ENCODE results near the gene ADGRG2.
"Not testable (repeated sequence)": the region's sequence is repeated elsewhere in the genome, so short reads cannot be mapped to it uniquely, and the experiment has no call there.

Gene ADGRG2

GRCh38 chrX:19072372-19072771 lies 49.9 kb downstream of the ADGRG2 start:
- no peak for DNase-seq

GRCh38 chrX:19070555-19070994 lies 51.7 kb downstream of the ADGRG2 start:
- no peak for DNase-seq

- DNase-seq = not testable (repeated sequence)
These were observed 55.3 kb downstream of the ADGRG2 start for GRCh38 chrX:19066987-19067386.

GRCh38 chrX:19065535-19065934 lies 56.7 kb downstream of the ADGRG2 start:
- no peak for DNase-seq

GRCh38 chrX:19064175-19064574 lies 58.1 kb downstream of the ADGRG2 start:
- no peak for DNase-seq

GRCh38 chrX:19063030-19063429 lies 59.2 kb downstream of the ADGRG2 start:
- DNase-seq = no peak

- DNase-seq = no peak
These were observed 63.2 kb downstream of the ADGRG2 start for GRCh38 chrX:19059067-19059466.

- DNase-seq = no peak
These were observed 64.4 kb downstream of the ADGRG2 start for GRCh38 chrX:19057856-19058255.

GRCh38 chrX:19049110-19049509 lies 73.2 kb downstream of the ADGRG2 start:
- no peak for DNase-seq

- DNase-seq = no peak
These were observed 75.7 kb downstream of the ADGRG2 start for GRCh38 chrX:19046343-19047215.

GRCh38 chrX:19040373-19040772 lies 81.9 kb downstream of the ADGRG2 start:
- no peak for DNase-seq

- no peak for DNase-seq
These were observed 88.2 kb downstream of the ADGRG2 start for GRCh38 chrX:19034025-19034424.

GRCh38 chrX:19030805-19031204 lies 91.5 kb downstream of the ADGRG2 start:
- no peak for DNase-seq

GRCh38 chrX:19028560-19028959 lies 93.7 kb downstream of the ADGRG2 start:
- DNase-seq = no peak

- no peak for DNase-seq
These were observed 97.9 kb downstream of the ADGRG2 start for GRCh38 chrX:19024366-19024765.

GRCh38 chrX:19019996-19020395 lies 102.3 kb downstream of the ADGRG2 start:
- no peak for DNase-seq

- DNase-seq = no peak
These were observed 105.0 kb downstream of the ADGRG2 start for GRCh38 chrX:19017271-19017670.

- DNase-seq = not testable (repeated sequence)
These were observed 105.7 kb downstream of the ADGRG2 start for GRCh38 chrX:19016614-19017013.

GRCh38 chrX:19007868-19008267 lies 114.4 kb downstream of the ADGRG2 start:
- no peak for DNase-seq

GRCh38 chrX:19007011-19007410 lies 115.3 kb downstream of the ADGRG2 start:
- DNase-seq = no peak

GRCh38 chrX:19005909-19006308 lies 116.4 kb downstream of the ADGRG2 start:
- DNase-seq = no peak

- no peak for DNase-seq
These were observed 118.5 kb downstream of the ADGRG2 start for GRCh38 chrX:19003756-19004155.

- DNase-seq = no peak
These were observed 123.6 kb downstream of the ADGRG2 start for GRCh38 chrX:18998653-18999052.

- no peak for DNase-seq
These were observed 124.4 kb downstream of the ADGRG2 start for GRCh38 chrX:18997916-18998315.

- DNase-seq = no peak
These were observed 125.7 kb downstream of the ADGRG2 start for GRCh38 chrX:18996536-18996935.

Data from activated naive CD4-positive, alpha-beta T cell treated with Interleukin-2 at 50 U/mL for 16 hours (primary cell).